GM12891 (cell line): ENCODE data around the gene ARHGAP18.

Experiments used
- DNase-seq: peaks from one replicate; pipeline ENCODE4 v3.0.0; 2011; ENCODE audit warnings: low spot score; ENCODE audit not compliant: insufficient read length
- FAIRE-seq: peaks from 2 replicates; lab custom pipeline; 2011; peaks lifted over from hg19 to GRCh38; lab: Jason Lieb, UNC
- PAX5 ChIP-seq: IDR thresholded peaks from 2 replicates; pipeline ENCODE4 v1.6.1; 2011; ENCODE audit warnings: low read length, moderate library complexity, mild to moderate bottlenecking; ENCODE audit not compliant: insufficient read depth, severe bottlenecking
- POLR2A ChIP-seq: IDR thresholded peaks from 2 replicates; pipeline ENCODE4 v1.6.1; 2011; ENCODE audit warnings: low read depth, low read length, control low read depth
- POLR2AphosphoS5 ChIP-seq: IDR thresholded peaks from 2 replicates; pipeline ENCODE4 v1.6.1; 2011; ENCODE audit warnings: low read depth, low read length, control low read depth
- POU2F2 ChIP-seq: IDR thresholded peaks from 2 replicates; pipeline ENCODE4 v1.6.1; 2011; ENCODE audit warnings: low read depth, mild to moderate bottlenecking, control low read depth, low read length, moderate library complexity
- SPI1 ChIP-seq: IDR thresholded peaks from 2 replicates; pipeline ENCODE4 v1.6.1; 2011; ENCODE audit warnings: low read depth, low read length, control low read depth
- TAF1 ChIP-seq: IDR thresholded peaks from 2 replicates; pipeline ENCODE4 v1.6.1; 2011; ENCODE audit warnings: low read depth, low read length, control low read depth

Gene ARHGAP18

GRCh38 chr6:129659167-129659566 is 50.8 kb downstream of the ARHGAP18 start:
- DNase-seq (no peak), FAIRE-seq (no peak)
- TF ChIP-seq POU2F2 (no peak), POLR2AphosphoS5 (no peak), TAF1 (no peak), POLR2A (no peak), SPI1 (no peak), PAX5 (no peak)

- TF ChIP-seq TAF1, result no peak
- TF ChIP-seq POU2F2, result no peak
- TF ChIP-seq SPI1, result peak; percentile 56
- TF ChIP-seq POLR2AphosphoS5, result no peak
- no peak for TF ChIP-seq POLR2A
- TF ChIP-seq PAX5, result no peak
- no peak for DNase-seq
- FAIRE-seq, result no peak
Measured at GRCh38 chr6:129657483-129657882, 52.5 kb downstream of the ARHGAP18 start.

- no peak for DNase-seq
- no peak for FAIRE-seq
- TF ChIP-seq TAF1 (no peak), POLR2AphosphoS5 (no peak), PAX5 (no peak), POLR2A (no peak), POU2F2 (no peak), SPI1 (no peak)
Measured at GRCh38 chr6:129655334-129655733, 54.6 kb downstream of the ARHGAP18 start.

GRCh38 chr6:129653746-129654145 is 56.2 kb downstream of the ARHGAP18 start:
- no peak for TF ChIP-seq TAF1
- TF ChIP-seq POU2F2, result no peak
- no peak for TF ChIP-seq POLR2A
- TF ChIP-seq POLR2AphosphoS5, result no peak
- no peak for TF ChIP-seq SPI1
- TF ChIP-seq PAX5, result no peak
- no peak for DNase-seq
- FAIRE-seq, result peak; percentile 40

GRCh38 chr6:129653229-129653628 is 56.7 kb downstream of the ARHGAP18 start:
- TF ChIP-seq TAF1, result no peak
- TF ChIP-seq POLR2AphosphoS5, result no peak
- no peak for TF ChIP-seq PAX5
- no peak for TF ChIP-seq POLR2A
- no peak for TF ChIP-seq POU2F2
- DNase-seq (no peak), FAIRE-seq (no peak)

- FAIRE-seq, result no peak
- TF ChIP-seq PAX5 (no peak), SPI1 (0 out of 2 replicates have a peak, but pooled peaks have one; percentile 20)
- no peak for DNase-seq
Measured at GRCh38 chr6:129651291-129651691, 58.7 kb downstream of the ARHGAP18 start.

- DNase-seq (no peak), FAIRE-seq (no peak)
- TF ChIP-seq POU2F2 (no peak), TAF1 (no peak), PAX5 (no peak), SPI1 (no peak), POLR2A (no peak), POLR2AphosphoS5 (no peak)
Measured at GRCh38 chr6:129648819-129649491, 61.0 kb downstream of the ARHGAP18 start.

- DNase-seq, result no peak
Measured at GRCh38 chr6:129647044-129647443, 62.9 kb downstream of the ARHGAP18 start.

GRCh38 chr6:129646642-129647041 is 63.3 kb downstream of the ARHGAP18 start:
- DNase-seq, result no peak
- TF ChIP-seq PAX5, result no peak
- TF ChIP-seq TAF1, result no peak
- no peak for TF ChIP-seq POU2F2
- no peak for TF ChIP-seq POLR2A
- TF ChIP-seq SPI1, result no peak
- TF ChIP-seq POLR2AphosphoS5, result no peak
- FAIRE-seq, result no peak

More at GRCh38 chr6:129647044-129647443, 62.9 kb downstream of the ARHGAP18 start:
- TF ChIP-seq POU2F2 (no peak), POLR2AphosphoS5 (no peak), SPI1 (no peak), TAF1 (no peak), POLR2A (no peak), PAX5 (no peak)
- FAIRE-seq, result no peak
